Measurements from ENCODE around the gene PRKG1. TPM values are rescaled to one million over a fixed set of nuclear protein-coding genes. Genes with fewer than 3 reads are reported as not detected.
"Not testable (repeated sequence)": the region's sequence is repeated elsewhere in the genome, so short reads cannot be mapped to it uniquely, and the experiment has no call there.

PRKG1 gene
- total RNA-seq, 2 donors from 2014 or later, result 94.5 to 96.0 TPM

DNA sequence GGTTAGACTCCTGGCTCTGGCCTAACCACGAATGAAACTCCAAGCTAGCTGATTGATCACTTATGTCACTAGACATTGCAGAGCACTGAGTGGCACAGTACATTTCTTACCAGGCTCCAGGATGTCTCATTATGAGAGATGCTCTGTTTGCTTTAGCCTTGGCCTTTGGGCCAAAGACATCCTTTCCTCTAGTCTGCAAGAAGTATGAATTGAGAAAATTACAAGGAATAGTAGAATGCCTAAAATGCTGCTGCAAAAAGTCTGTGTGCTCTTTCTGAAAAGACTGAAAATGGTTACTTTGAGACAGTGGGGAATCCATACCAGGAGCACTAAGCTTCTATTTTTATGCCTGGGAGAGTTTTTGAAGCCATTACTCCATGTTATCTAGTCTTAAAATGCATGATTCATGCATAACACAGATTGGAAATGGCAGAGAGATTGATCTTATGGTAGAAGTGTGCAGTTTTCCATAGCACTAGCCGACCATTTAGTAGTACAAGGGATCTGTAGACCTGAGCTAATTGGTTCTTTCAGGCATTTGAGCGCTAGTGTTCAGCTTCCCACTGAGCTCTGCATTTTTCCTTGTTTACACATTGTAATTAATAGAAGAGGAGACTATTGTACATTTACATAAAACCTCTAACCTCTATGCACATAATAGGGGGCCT, 303.8 kb downstream of the PRKG1 start:
- intact Hi-C loops (cut with DNase I), result no loop called here
- no peak for DNase-seq (ENCODE audit: low spot score)

DNA sequence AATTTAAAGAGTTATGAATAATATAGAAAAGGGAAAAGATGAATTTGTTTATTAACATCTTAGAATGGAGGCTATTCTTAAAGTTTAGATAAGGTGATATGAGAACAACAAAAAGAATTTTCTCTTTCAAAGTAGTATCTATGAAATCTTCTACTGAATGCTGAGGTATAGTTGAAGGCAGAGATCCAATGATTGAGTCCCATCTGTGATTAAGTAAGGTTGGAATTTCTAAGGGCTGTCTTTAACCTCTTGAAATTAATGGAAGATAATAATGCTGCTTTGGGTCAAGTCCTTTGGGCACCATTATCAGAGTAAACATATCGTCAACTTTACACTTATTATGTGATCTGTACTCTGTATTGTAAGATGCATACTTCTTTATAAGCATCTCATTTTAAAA, 307.9 kb downstream of the PRKG1 start:
- no peak for DNase-seq (ENCODE audit: low spot score)
- intact Hi-C loops (cut with DNase I), result no loop called here

DNA sequence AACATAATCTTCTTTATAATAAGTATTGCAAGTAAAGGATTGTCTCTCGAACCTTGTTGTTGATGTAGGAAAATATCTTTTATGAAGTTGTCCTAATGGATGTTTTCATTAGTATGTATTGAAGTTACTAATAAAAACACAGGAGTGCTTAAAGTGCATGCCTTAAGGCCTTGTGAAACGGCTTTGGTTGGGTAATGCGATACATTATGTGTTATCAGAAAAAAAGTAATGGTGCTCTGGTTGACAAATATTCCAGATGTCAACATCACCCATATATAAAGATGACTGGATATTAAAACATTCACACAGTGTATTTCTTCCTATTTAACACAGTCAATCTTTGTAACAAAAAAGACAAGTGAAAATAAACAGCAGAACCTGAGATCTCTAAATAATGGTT, 310.7 kb downstream of the PRKG1 start:
- intact Hi-C loops (cut with DNase I), result no loop called here
- DNase-seq (ENCODE audit: low spot score), result no peak

- intact Hi-C loops (cut with DNase I), result no loop called here
- no peak for DNase-seq (ENCODE audit: low spot score)
Measured at GRCh38 chr10:51386248-51386885, 312.1 kb downstream of the PRKG1 start.

GRCh38 chr10:51389415-51390321, 315.4 kb downstream of the PRKG1 start:
- intact Hi-C loops (cut with DNase I), result no loop called here
- DNase-seq (ENCODE audit: low spot score), result no peak

GRCh38 chr10:51393006-51393405, 318.7 kb downstream of the PRKG1 start:
- intact Hi-C loops (cut with DNase I), result not testable (repeated sequence)

GRCh38 chr10:51394039-51394438, 319.8 kb downstream of the PRKG1 start:
- intact Hi-C loops (cut with DNase I), result no loop called here
- no peak for DNase-seq (ENCODE audit: low spot score)

More at GRCh38 chr10:51393006-51393405, 318.7 kb downstream of the PRKG1 start:
- not testable (repeated sequence) for DNase-seq (ENCODE audit: low spot score)

- no peak for DNase-seq (ENCODE audit: low spot score)
- intact Hi-C loops (cut with DNase I), result no loop called here
Measured at GRCh38 chr10:51397244-51397643, 323.0 kb downstream of the PRKG1 start.

GRCh38 chr10:51397695-51398094, 323.4 kb downstream of the PRKG1 start:
- intact Hi-C loops (cut with DNase I), result no loop called here
- no peak for DNase-seq (ENCODE audit: low spot score)

- intact Hi-C loops (cut with DNase I), result no loop called here
Measured at GRCh38 chr10:51399840-51400239, 325.6 kb downstream of the PRKG1 start.

GRCh38 chr10:51400392-51401096, 326.3 kb downstream of the PRKG1 start:
- DNase-seq (ENCODE audit: low spot score), result no peak
- intact Hi-C loops (cut with DNase I), result no loop called here

More at GRCh38 chr10:51399840-51400239, 325.6 kb downstream of the PRKG1 start:
- no peak for DNase-seq (ENCODE audit: low spot score)

DNA sequence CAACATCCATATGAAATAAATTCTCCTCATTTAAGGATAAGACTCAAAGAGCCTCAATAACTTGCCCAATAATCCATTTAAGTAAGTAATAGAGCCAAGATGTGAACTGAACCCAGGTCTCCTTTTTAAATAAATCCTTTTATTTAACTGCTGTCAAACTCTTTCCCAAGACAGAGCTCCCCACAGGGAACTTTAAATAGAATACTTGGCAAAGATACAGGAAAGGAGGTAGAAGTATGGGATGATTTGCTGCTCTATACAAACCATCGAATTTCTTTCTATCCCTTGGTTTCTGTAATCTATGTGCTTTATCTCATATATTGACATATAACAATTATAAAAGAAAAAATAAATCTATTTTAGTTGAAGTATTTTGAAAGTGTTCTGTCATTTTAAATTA, 329.2 kb downstream of the PRKG1 start:
- no peak for DNase-seq (ENCODE audit: low spot score)
- intact Hi-C loops (cut with DNase I), result no loop called here

GRCh38 chr10:51405580-51406351, 331.5 kb downstream of the PRKG1 start:
- intact Hi-C loops (cut with DNase I), result no loop called here
- no peak for DNase-seq (ENCODE audit: low spot score)

GRCh38 chr10:51406581-51406980, 332.3 kb downstream of the PRKG1 start:
- no peak for DNase-seq (ENCODE audit: low spot score)
- intact Hi-C loops (cut with DNase I), result no loop called here

- intact Hi-C loops (cut with DNase I), result no loop called here
- no peak for DNase-seq (ENCODE audit: low spot score)
Measured at GRCh38 chr10:51416494-51416893, 342.2 kb downstream of the PRKG1 start.

GRCh38 chr10:51419196-51420093, 345.2 kb downstream of the PRKG1 start:
- intact Hi-C loops (cut with DNase I), result loop anchor here in 1 of 2 donors (10.0 kb wide), 1 partner anchor 345 kb away; the partner anchor contains the start of gene PRKG1
- no peak for DNase-seq (ENCODE audit: low spot score)

- no peak for DNase-seq (ENCODE audit: low spot score)
- intact Hi-C loops (cut with DNase I), result loop anchor here in 1 of 2 donors (10.0 kb wide), 1 partner anchor 347 kb away; the partner anchor contains the start of gene PRKG1
Measured at GRCh38 chr10:51421853-51422252, 347.6 kb downstream of the PRKG1 start.

Measured in posterior vena cava (tissue), 2 donors.